HFF-Myc (cell line): ENCODE measurements around the gene SEZ6L.

ENCODE experiments used
- DNase-seq: peaks from one replicate; pipeline ENCODE4 v3.0.0-alpha.2; 2011; ENCODE audit warnings: low read depth; ENCODE audit errors: extremely low read depth
- H3K4me3 ChIP-seq: replicated peaks from 2 replicates; pipeline ENCODE4 v1.5.1; 2011; ENCODE audit warnings: low read depth, mild to moderate bottlenecking, control low read depth, low read length
- CTCF ChIP-seq: IDR thresholded peaks from 2 replicates; pipeline ENCODE4 v1.5.1; 2012; ENCODE audit warnings: mild to moderate bottlenecking, low read depth, low read length, control low read depth; ENCODE audit errors: missing control alignments

Gene SEZ6L

GRCh38 chr22:26214466-26214865 is 45.2 kb downstream of the SEZ6L start:
- TF ChIP-seq CTCF: no peak
- no peak for DNase-seq
- no peak overlapping the region for H3K4me3 ChIP-seq

- no peak overlapping the region for H3K4me3 ChIP-seq
- no peak for TF ChIP-seq CTCF
- DNase-seq: no peak
These were observed 46.5 kb downstream of the SEZ6L start for GRCh38 chr22:26215736-26216135.

- DNase-seq: no peak
- no peak overlapping the region for H3K4me3 ChIP-seq
- no peak for TF ChIP-seq CTCF
These were observed 55.9 kb downstream of the SEZ6L start for GRCh38 chr22:26225207-26225606.

GRCh38 chr22:26226538-26227297 is 57.5 kb downstream of the SEZ6L start:
- TF ChIP-seq CTCF: no peak
- no peak for DNase-seq

GRCh38 chr22:26229910-26230309 is 60.6 kb downstream of the SEZ6L start:
- no peak overlapping the region for H3K4me3 ChIP-seq
- no peak for DNase-seq
- no peak for TF ChIP-seq CTCF

More at GRCh38 chr22:26226538-26227297, 57.5 kb downstream of the SEZ6L start:
- no peak overlapping the region for H3K4me3 ChIP-seq

- no peak overlapping the region for H3K4me3 ChIP-seq
- TF ChIP-seq CTCF: no peak
- DNase-seq: no peak
These were observed 65.0 kb downstream of the SEZ6L start for GRCh38 chr22:26234296-26234695.
